Measurements from ENCODE around the gene BCL7A. TPM values are rescaled to one million over a fixed set of nuclear protein-coding genes. Genes with fewer than 3 reads are reported as not detected.

BCL7A gene
- total RNA-seq, 1 experiment from 2014 or later = 18.2 TPM

- Histone ChIP-seq H4K8ac (replicated peaks; ENCODE audit: insufficient read length, low read depth, low read length) (no peak overlapping the region), H3K23me2 (ENCODE audit: insufficient read length, low read depth, low read length, poor library complexity, severe bottlenecking) (peaks cover 14% of the 10 kb centered on the region), H3K9ac (ENCODE audit: extremely low read depth, insufficient read length, low read length) (no peak overlapping the region), H3K4ac (ENCODE audit: low read depth, low read length) (no peak overlapping the region), H2BK120ac (ENCODE audit: low read depth, low read length, poor library complexity, severe bottlenecking) (no peak overlapping the region), H3K14ac (ENCODE audit: insufficient read depth, low read length) (no peak overlapping the region), H2BK12ac (ENCODE audit: insufficient read length, low read depth, low read length) (no peak overlapping the region), H3K23ac (ENCODE audit: insufficient read length, low read depth, low read length) (no peak overlapping the region), H3K4me2 (ENCODE audit: insufficient read depth, insufficient read length, low read length) (peak overlapping the region; percentile 62), H3K4me1 (ENCODE audit: insufficient read depth, low read length) (no peaks in the 10 kb centered on the region), H2BK20ac (ENCODE audit: low read depth, low read length, poor library complexity, severe bottlenecking) (no peak overlapping the region), H2AFZ (ENCODE audit: low read length) (no peak overlapping the region), H3K18ac (ENCODE audit: insufficient read length, low read depth, low read length) (no peak overlapping the region), H3K56ac (ENCODE audit: insufficient read length, low read depth, low read length) (no peak overlapping the region), H3K27me3 (ENCODE audit: insufficient read depth, low read length) (peaks cover 2% of the 10 kb centered on the region; the same call in 1 of the 2 replicates), H3T11ph (ENCODE audit: low read length) (no peak overlapping the region), H2BK5ac (ENCODE audit: insufficient read length, low read length) (no peak overlapping the region), H4K5ac (ENCODE audit: insufficient read length, low read depth, low read length) (no peak overlapping the region), H2BK15ac (ENCODE audit: low read depth, low read length) (no peak overlapping the region), H3K79me1 (ENCODE audit: insufficient read depth, low read depth, low read length, poor library complexity, severe bottlenecking) (no peaks in the 10 kb centered on the region), H2AK5ac (ENCODE audit: insufficient read length, low read length) (no peak overlapping the region), H3K79me2 (ENCODE audit: insufficient read depth, low read length) (no peaks in the 10 kb centered on the region), H4K20me1 (ENCODE audit: control insufficient read depth, insufficient read depth, insufficient read length) (no peaks in the 10 kb centered on the region), H3K27ac (ENCODE audit: insufficient read length, low read depth, low read length) (no peak overlapping the region), H3K9me3 (ENCODE audit: control insufficient read depth, low read depth, low read length) (no peaks in the 10 kb centered on the region), H4K91ac (ENCODE audit: insufficient read length, low read depth, low read length) (no peak overlapping the region)
- whole genome bisulfite sequencing (ENCODE audit: extremely low coverage, insufficient read length, low lambda C conversion rate) = no CpG with 5 or more reads among the region's 16 CpGs
- H3K9me3 Mint-ChIP-seq = peaks cover 2 to 3% of the 10 kb centered on the region in 2 experiments; a peak in 4 of 5 replicates
- peaks cover 13 to 15% of the 10 kb centered on the region in 2 experiments for H3K4me1 Mint-ChIP-seq
- peak overlapping the region in 1 of 3 experiments; percentile 65; a peak in 1 of 7 replicates for H3K27ac Mint-ChIP-seq
- peaks cover 0 to 3% (median 3%) of the 10 kb centered on the region in 3 experiments; a peak in 5 of 7 replicates for H3K36me3 Mint-ChIP-seq (ENCODE audit: insufficient read depth in 1 of 3, low read depth in 3 of 3)
- peaks cover 33% of the 10 kb centered on the region for H3K27me3 Mint-ChIP-seq (ENCODE audit: low read depth)
- DNase-seq = peak; percentile 47
- no peak for TF ChIP-seq CTCF (conservative IDR thresholded peaks at IDR 0.05)
- H3K4me3 Mint-ChIP-seq = peak overlapping the region; percentile 80 to 92
Measured at GRCh38 chr12:122020795-122021192, 890 bp upstream of the BCL7A start.

All from H9 (cell line).